GM12873 (cell line): ENCODE measurements around the gene QSER1.

Source experiments
- TF ChIP-seq, protein P1 (sequence below): IDR thresholded peaks from 2 replicates; pipeline ENCODE4 v1.5.1; 2012; ENCODE audit warnings: low read depth, mild to moderate bottlenecking, moderate library complexity, low read length, control low read depth; ENCODE audit not compliant: insufficient read depth; ENCODE audit errors: missing control alignments

Gene QSER1

DNA sequence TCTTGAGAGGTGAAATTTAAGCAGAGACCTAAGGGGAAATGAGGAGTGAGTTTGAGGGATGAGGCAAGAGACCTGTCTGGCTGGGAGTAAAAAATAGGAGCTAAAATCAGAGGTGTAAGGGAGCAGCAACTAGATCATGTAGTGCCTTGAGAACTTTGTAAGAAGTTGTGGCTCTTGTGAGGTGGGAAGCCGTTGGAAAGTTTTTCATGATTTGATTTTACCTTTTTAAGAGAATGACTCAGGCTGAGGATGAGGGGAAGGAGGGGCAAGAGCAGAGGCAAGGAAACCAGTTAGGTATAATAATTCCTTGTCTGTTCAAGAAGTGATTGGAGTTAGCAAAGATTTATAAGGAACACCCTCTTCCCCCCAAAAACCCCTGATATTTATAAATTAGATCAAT is 25.8 kb downstream of the QSER1 start:
- TF ChIP-seq, protein P1, sequence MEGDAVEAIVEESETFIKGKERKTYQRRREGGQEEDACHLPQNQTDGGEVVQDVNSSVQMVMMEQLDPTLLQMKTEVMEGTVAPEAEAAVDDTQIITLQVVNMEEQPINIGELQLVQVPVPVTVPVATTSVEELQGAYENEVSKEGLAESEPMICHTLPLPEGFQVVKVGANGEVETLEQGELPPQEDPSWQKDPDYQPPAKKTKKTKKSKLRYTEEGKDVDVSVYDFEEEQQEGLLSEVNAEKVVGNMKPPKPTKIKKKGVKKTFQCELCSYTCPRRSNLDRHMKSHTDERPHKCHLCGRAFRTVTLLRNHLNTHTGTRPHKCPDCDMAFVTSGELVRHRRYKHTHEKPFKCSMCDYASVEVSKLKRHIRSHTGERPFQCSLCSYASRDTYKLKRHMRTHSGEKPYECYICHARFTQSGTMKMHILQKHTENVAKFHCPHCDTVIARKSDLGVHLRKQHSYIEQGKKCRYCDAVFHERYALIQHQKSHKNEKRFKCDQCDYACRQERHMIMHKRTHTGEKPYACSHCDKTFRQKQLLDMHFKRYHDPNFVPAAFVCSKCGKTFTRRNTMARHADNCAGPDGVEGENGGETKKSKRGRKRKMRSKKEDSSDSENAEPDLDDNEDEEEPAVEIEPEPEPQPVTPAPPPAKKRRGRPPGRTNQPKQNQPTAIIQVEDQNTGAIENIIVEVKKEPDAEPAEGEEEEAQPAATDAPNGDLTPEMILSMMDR, result no peak

DNA sequence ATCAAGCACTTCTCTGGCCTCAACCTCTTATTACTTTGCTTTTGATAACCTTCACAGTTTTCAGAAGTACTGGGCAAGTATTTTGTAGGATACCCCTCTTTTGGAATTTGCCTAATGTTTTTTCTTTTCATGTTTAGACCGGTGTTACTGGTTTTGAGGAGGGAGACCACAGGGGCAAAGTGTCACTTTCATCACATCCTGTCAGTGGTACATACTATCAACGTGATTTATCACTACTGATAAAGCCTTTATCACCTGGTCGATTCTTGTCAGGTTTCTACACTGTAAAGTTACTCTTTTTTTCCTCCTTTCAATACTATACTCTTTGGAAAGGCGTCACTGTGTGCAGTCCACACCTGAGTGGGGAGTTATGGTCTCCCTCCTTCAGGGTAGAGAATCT is 26.7 kb downstream of the QSER1 start:
- TF ChIP-seq, protein P1, result no peak

DNA sequence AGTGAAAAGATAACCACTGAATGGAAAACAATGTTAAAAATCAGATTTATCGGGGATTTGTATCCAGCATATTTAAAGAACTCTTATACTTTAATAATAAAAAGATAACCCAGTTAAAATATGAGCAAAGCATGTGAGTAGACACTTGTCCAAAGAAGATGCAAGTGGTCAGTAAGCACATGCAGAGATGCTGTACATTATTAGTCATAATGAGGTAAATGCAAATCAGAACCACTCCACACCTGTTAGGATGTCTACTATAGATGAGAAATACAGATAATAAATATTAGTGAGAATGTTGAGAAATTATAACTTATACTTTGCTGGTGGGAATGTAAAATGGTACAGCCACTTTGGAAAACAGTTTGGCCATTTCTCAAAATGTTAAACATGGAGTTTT is 28.0 kb downstream of the QSER1 start:
- TF ChIP-seq, protein P1, result no peak

DNA sequence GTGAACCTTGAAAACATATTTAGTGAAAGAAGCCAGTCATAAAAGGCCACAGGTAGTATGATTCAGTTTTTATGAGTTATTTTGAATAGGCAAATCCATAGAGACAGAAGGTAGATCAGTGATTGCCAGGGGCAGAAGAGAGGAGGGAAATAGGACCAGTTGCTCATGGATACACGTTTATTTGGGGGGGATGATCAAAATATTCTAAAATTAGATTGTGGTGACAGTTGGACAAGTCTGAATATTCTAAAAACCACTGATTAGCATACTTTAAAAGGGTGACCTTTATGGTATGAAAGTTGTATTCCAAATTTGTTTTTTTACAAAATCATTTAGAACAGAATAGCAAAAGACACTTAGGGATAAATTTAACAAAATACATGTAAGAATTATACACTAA is 28.6 kb downstream of the QSER1 start:
- TF ChIP-seq, protein P1, result no peak

DNA sequence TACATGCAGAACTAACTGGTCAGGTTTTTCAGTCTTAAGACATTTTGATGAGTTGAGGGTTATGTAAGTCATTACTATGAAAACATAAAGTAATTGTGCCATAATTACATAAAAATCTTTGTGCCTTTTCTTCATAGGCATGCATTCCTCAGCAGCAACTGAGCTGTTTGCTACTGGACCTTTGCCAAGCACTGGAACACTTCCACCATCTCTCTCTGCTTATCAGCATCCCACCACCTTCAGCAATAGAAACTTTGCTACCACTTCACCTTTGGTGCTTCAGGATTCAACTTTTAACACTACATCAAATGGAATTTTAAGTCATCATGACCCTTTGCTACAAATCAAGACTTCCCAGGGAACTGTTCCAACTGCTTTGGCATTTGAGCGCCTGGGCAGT is 39.0 kb downstream of the QSER1 start:
- TF ChIP-seq, protein P1, result no peak

DNA sequence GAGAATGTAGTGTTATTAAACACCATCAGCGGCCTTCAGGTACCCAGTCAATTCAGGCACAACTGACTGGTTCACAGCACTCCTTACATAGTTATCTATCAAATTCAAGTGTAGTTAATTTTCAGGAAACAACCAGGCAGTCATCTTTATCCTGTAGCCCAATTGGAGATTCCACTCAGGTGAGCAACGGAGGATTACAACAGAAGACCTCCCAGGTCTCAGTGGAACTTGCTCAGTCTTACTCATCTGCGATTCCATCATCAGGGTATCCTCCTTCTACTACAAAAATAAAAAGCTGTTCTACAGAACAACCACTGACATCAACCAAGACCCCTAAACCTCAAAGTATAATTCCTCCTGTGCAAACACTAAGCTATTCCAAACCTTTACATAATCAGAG is 39.6 kb downstream of the QSER1 start:
- TF ChIP-seq, protein P1, result no peak

DNA sequence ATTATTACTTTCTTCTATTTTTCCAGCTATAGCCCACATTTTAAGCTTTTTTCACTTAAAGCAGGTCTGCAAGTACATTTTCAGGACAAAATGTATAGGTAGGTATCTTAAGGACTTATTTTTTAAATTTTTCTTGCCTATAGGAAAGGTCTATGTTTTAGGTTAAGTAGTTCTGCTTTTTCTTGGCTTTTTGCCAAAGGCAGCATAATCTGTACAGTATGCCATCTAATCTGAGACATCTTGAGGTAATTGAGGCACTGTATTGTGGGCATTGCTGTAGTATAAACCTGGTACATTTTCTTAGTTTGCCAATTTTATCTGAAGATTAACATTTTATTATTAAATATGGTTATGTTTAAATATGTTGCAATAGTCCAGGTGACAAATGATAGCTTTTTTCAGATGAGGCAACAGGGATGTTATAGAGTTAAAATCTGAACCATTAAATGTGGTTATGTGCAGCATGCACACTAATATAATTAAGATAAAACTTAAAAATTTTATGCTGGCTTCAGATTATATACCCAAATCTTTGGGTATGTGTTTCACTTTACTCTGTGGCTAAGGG is 42.9 kb downstream of the QSER1 start:
- TF ChIP-seq, protein P1, result no peak
